Liver (tissue), 3 donors: ENCODE measurements around the gene UGT1A10.
"Not testable (repeated sequence)": the region's sequence is repeated elsewhere in the genome, so short reads cannot be mapped to it uniquely, and the experiment has no call there.

ENCODE experiments used
- FOXA1 ChIP-seq: IDR thresholded peaks from 2 replicates; pipeline ENCODE4 v1.6.1; 2016; ENCODE audit warnings: antibody characterized with exemption
- GABPA ChIP-seq, 2 donors: IDR thresholded peaks in 1 of 2; conservative IDR thresholded peaks in 1 of 2; 2 replicates each; pipeline ENCODE4 v1.6.1; 2016; ENCODE audit warnings: antibody characterized with exemption in 2 of 2, mild to moderate bottlenecking in 1 of 2, moderate library complexity in 1 of 2
- JUND ChIP-seq, 2 donors: IDR thresholded peaks; 2 replicates each; pipeline ENCODE4 v1.6.1; 2016; ENCODE audit warnings: antibody characterized with exemption in 2 of 2
- RAD21 ChIP-seq, 2 donors: IDR thresholded peaks; 2 replicates each; pipeline ENCODE4 v1.6.1; 2016; ENCODE audit warnings: antibody characterized with exemption in 2 of 2, mild to moderate bottlenecking in 2 of 2
- SP1 ChIP-seq: IDR thresholded peaks from 2 replicates; pipeline ENCODE4 v1.6.1; 2018; ENCODE audit warnings: antibody characterized with exemption, mild to moderate bottlenecking
- TAF1 ChIP-seq: conservative IDR thresholded peaks from 2 replicates; pipeline ENCODE4 v1.6.1; 2016; ENCODE audit warnings: antibody characterized with exemption, mild to moderate bottlenecking
- TF ChIP-seq, protein P1 (sequence below): fragments of 150-350 bp; IDR thresholded peaks from 2 replicates; pipeline ENCODE4 v1.5.1; 2017; ENCODE audit warnings: improper control_type of control experiment, low read depth, low read length; ENCODE audit not compliant: missing input control
- TF ChIP-seq, protein P2 (sequence below): IDR thresholded peaks from 2 replicates; pipeline ENCODE4 v1.6.1; 2016; ENCODE audit warnings: antibody characterized with exemption
- TF ChIP-seq, protein P3 (sequence below): IDR thresholded peaks from 2 replicates; pipeline ENCODE4 v1.6.1; 2016; ENCODE audit warnings: antibody characterized with exemption
- TF ChIP-seq, protein P4 (sequence below): IDR thresholded peaks from 2 replicates; pipeline ENCODE4 v1.6.1; 2016; ENCODE audit warnings: antibody characterized with exemption
- donor health status: healthy.
- donor health status: healthy.

DNA sequence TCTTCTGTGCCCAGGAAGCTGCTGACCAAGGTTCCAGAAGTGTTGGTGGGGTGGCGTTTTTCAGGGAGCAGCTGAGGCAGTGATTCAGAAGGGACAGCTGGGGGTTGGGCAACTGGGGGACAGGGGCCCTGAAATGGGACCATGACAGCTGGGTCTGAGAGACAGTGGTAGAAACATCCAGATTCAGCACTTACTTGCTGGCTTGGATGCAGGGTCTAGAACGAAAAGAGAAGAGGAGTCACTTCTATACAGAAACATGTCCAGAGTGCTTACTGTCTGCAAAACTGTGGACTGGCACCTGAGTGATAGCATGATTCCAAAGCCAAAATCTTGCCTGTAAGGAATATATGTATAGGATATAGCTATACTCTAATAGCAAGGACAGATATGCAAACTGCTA lies 109.6 kb downstream of the UGT1A10 start:
- TF ChIP-seq, protein P1, sequence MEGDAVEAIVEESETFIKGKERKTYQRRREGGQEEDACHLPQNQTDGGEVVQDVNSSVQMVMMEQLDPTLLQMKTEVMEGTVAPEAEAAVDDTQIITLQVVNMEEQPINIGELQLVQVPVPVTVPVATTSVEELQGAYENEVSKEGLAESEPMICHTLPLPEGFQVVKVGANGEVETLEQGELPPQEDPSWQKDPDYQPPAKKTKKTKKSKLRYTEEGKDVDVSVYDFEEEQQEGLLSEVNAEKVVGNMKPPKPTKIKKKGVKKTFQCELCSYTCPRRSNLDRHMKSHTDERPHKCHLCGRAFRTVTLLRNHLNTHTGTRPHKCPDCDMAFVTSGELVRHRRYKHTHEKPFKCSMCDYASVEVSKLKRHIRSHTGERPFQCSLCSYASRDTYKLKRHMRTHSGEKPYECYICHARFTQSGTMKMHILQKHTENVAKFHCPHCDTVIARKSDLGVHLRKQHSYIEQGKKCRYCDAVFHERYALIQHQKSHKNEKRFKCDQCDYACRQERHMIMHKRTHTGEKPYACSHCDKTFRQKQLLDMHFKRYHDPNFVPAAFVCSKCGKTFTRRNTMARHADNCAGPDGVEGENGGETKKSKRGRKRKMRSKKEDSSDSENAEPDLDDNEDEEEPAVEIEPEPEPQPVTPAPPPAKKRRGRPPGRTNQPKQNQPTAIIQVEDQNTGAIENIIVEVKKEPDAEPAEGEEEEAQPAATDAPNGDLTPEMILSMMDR, result not testable (repeated sequence)
- TF ChIP-seq, protein P2, sequence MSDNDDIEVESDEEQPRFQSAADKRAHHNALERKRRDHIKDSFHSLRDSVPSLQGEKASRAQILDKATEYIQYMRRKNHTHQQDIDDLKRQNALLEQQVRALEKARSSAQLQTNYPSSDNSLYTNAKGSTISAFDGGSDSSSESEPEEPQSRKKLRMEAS, result not testable (repeated sequence)
- not testable (repeated sequence) for TF ChIP-seq GABPA (IDR thresholded peaks at IDR 0.05 in 1 of 2, conservative IDR thresholded peaks at IDR 0.05 in 1 of 2); SP1; RAD21 (IDR thresholded peaks at IDR 0.05); FOXA1; JUND (IDR thresholded peaks at IDR 0.05); TAF1
- TF ChIP-seq, protein P3, sequence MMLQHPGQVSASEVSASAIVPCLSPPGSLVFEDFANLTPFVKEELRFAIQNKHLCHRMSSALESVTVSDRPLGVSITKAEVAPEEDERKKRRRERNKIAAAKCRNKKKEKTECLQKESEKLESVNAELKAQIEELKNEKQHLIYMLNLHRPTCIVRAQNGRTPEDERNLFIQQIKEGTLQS, result not testable (repeated sequence)
- TF ChIP-seq, protein P4, sequence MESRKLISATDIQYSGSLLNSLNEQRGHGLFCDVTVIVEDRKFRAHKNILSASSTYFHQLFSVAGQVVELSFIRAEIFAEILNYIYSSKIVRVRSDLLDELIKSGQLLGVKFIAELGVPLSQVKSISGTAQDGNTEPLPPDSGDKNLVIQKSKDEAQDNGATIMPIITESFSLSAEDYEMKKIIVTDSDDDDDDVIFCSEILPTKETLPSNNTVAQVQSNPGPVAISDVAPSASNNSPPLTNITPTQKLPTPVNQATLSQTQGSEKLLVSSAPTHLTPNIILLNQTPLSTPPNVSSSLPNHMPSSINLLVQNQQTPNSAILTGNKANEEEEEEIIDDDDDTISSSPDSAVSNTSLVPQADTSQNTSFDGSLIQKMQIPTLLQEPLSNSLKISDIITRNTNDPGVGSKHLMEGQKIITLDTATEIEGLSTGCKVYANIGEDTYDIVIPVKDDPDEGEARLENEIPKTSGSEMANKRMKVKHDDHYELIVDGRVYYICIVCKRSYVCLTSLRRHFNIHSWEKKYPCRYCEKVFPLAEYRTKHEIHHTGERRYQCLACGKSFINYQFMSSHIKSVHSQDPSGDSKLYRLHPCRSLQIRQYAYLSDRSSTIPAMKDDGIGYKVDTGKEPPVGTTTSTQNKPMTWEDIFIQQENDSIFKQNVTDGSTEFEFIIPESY, result not testable (repeated sequence)
